GM12878 (cell line): ENCODE data around the gene GRM7. TPM values are rescaled to one million over a fixed set of nuclear protein-coding genes. Genes with fewer than 3 reads are reported as not detected.

ENCODE experiments used
- ATAC-seq: fragments of 200-7000 bp; cut with Tn5 transposase; 3 replicates; pipeline ENCODE4 v1.9.1; 2020; ENCODE audit warnings: mild to moderate bottlenecking, moderate library complexity
- BruUV-seq: library from RNA; stranded (reverse); fragments of 400-500 nt; replicated peaks from 2 replicates; lab custom pipeline; 2021; lab: Mats Ljungman, UMichigan
- CTCF ChIA-PET: fragments of 300-600 bp; sonication (Branson Sonifier 250); formaldehyde crosslinking; extraction: SDS; loops from one replicate; lab custom pipeline; 2021; ENCODE audit warnings: inconsistent platforms; lab: Yijun Ruan, JAX
- POLR2A ChIA-PET: fragments of 350-600 bp; formaldehyde crosslinking; extraction: SDS; loops from one replicate; lab custom pipeline; 2021; ENCODE audit warnings: inconsistent platforms; lab: Charles Lee
- RAD21 ChIA-PET: fragments of 300-600 bp; sonication (Branson Sonifier 250); formaldehyde crosslinking; loops from one replicate; lab custom pipeline; 2023; ENCODE audit warnings: antibody characterized with exemption; ENCODE audit not compliant: unreplicated experiment; lab: Charles Lee
- SMC1A ChIA-PET: fragments of 300-600 bp; sonication (Branson Sonifier 250); formaldehyde crosslinking; loops from one replicate; lab custom pipeline; 2023; ENCODE audit not compliant: unreplicated experiment, uncharacterized antibody; lab: Charles Lee
- DNase-seq: peaks from one replicate; pipeline ENCODE4 v3.0.0-alpha.2; 2011; ENCODE audit warnings: low read depth, low spot score
- FAIRE-seq: peaks from 3 replicates; lab custom pipeline; 2011; peaks lifted over from hg19 to GRCh38; lab: Jason Lieb, UNC
- H2AFZ ChIP-seq: 2 replicates; pipeline ENCODE4 v1.6.0; 2011; ENCODE audit warnings: low read depth, low read length, control low read depth; ENCODE audit not compliant: control insufficient read depth
- H3K27ac ChIP-seq: 2 replicates; pipeline ENCODE4 v1.5.1; 2011; ENCODE audit warnings: control low read depth; ENCODE audit not compliant: control insufficient read depth, insufficient read depth
- H3K27me3 ChIP-seq, 2 experiments: replicated peaks in 1 of 2; 2 replicates each; pipeline versions ENCODE4 v1.6.0 to v1.6.1; 2011; ENCODE audit warnings: low read length in 1 of 2; ENCODE audit not compliant: control insufficient read depth in 2 of 2, insufficient read depth in 2 of 2
- H3K36me3 ChIP-seq, 2 experiments: 2 replicates each; pipeline ENCODE4 v1.5.1; 2011; ENCODE audit warnings: low read length in 1 of 2; ENCODE audit not compliant: control insufficient read depth in 2 of 2, insufficient read depth in 2 of 2
- H3K4me1 ChIP-seq: 2 replicates; pipeline ENCODE4 v1.6.1; 2011; ENCODE audit warnings: mild to moderate bottlenecking, low read length, moderate library complexity, mixed read lengths; ENCODE audit not compliant: control insufficient read depth, insufficient read depth
- H3K4me2 ChIP-seq: 2 replicates; pipeline ENCODE4 v1.6.0; 2011; ENCODE audit warnings: control low read depth; ENCODE audit not compliant: control insufficient read depth, insufficient read depth
- H3K4me3 ChIP-seq: fragments of 200-600 bp; sonication (generic); 2 replicates; pipeline ENCODE4 v1.5.1; 2016
- H3K79me2 ChIP-seq: 2 replicates; pipeline ENCODE4 v1.6.0; 2011; ENCODE audit warnings: low read length; ENCODE audit not compliant: control insufficient read depth, insufficient read depth
- H3K9ac ChIP-seq: 2 replicates; pipeline ENCODE4 v1.8.0; 2011; ENCODE audit warnings: low read length, control low read depth, mixed read lengths; ENCODE audit not compliant: control insufficient read depth, insufficient read depth
- H3K9me3 ChIP-seq: replicated peaks from 3 replicates; pipeline ENCODE4 v1.5.1; 2011; ENCODE audit warnings: mild to moderate bottlenecking, low read length; ENCODE audit not compliant: control insufficient read depth, insufficient read depth
- H4K20me1 ChIP-seq: 2 replicates; pipeline ENCODE4 v1.6.0; 2011; ENCODE audit not compliant: control insufficient read depth, insufficient read depth
- CREB1 ChIP-seq: IDR thresholded peaks from 2 replicates; pipeline ENCODE4 v1.6.1; 2012; ENCODE audit warnings: low read depth, mild to moderate bottlenecking, inconsistent platforms
- CREM ChIP-seq: IDR thresholded peaks from 2 replicates; pipeline ENCODE4 v1.6.1; 2014; ENCODE audit warnings: antibody characterized with exemption, low read depth
- E2F4 ChIP-seq: IDR thresholded peaks from 2 replicates; pipeline ENCODE4 v1.6.1; 2012; ENCODE audit warnings: low read depth, low read length, improper control_type of control experiment
- EP300 ChIP-seq, 2 experiments: fragments of 150-350 bp in 1 of 2; IDR thresholded peaks; 2 replicates each; pipeline ENCODE4 v1.6.1; 2011 to 2012; ENCODE audit warnings: low read depth in 2 of 2, low read length in 2 of 2, borderline replicate concordance in 1 of 2, improper control_type of control experiment in 1 of 2, inconsistent platforms in 1 of 2; ENCODE audit not compliant: control insufficient read depth in 1 of 2
- ETV6 ChIP-seq, 2 experiments: fragments of 450-650 bp in 1 of 2; IDR thresholded peaks in 1 of 2; conservative IDR thresholded peaks in 1 of 2; 2 replicates each; pipeline ENCODE4 v1.6.1; 2014; ENCODE audit warnings: antibody characterized with exemption in 1 of 2, borderline replicate concordance in 1 of 2, low read depth in 1 of 2, mild to moderate bottlenecking in 1 of 2, moderate library complexity in 1 of 2
- GATAD2B ChIP-seq: fragments of 450-650 bp; conservative IDR thresholded peaks from 2 replicates; pipeline ENCODE4 v1.6.1; 2017; ENCODE audit warnings: low read depth, mild to moderate bottlenecking, moderate library complexity
- IRF4 ChIP-seq: IDR thresholded peaks from 2 replicates; pipeline ENCODE4 v1.6.1; 2011; ENCODE audit warnings: low read depth, low read length
- JUNB ChIP-seq: IDR thresholded peaks from 2 replicates; pipeline ENCODE4 v1.6.1; 2016; ENCODE audit warnings: antibody characterized with exemption, mild to moderate bottlenecking
- JUND ChIP-seq: IDR thresholded peaks from 2 replicates; pipeline ENCODE4 v1.6.1; 2012; ENCODE audit warnings: low read depth, mild to moderate bottlenecking, low read length, improper control_type of control experiment, moderate library complexity
- NR2F1 ChIP-seq: fragments of 450-650 bp; conservative IDR thresholded peaks from 2 replicates; pipeline ENCODE4 v1.6.1; 2017; ENCODE audit warnings: mild to moderate bottlenecking
- RELA ChIP-seq: fragments of 450-650 bp; IDR thresholded peaks from 2 replicates; pipeline ENCODE4 v1.8.0; 2014; ENCODE audit warnings: borderline replicate concordance; ENCODE audit not compliant: partially characterized antibody
- RELB ChIP-seq: fragments of 450-650 bp; IDR thresholded peaks from 2 replicates; pipeline ENCODE4 v1.6.1; 2017; ENCODE audit warnings: low read depth, mild to moderate bottlenecking, moderate library complexity
- SRF ChIP-seq, 2 experiments: IDR thresholded peaks; 2 replicates each; pipeline ENCODE4 v1.6.1; 2011; ENCODE audit warnings: low read depth in 2 of 2, low read length in 2 of 2, mild to moderate bottlenecking in 1 of 2, moderate library complexity in 1 of 2
- USF2 ChIP-seq: IDR thresholded peaks from 2 replicates; pipeline ENCODE4 v1.6.1; 2011; ENCODE audit warnings: low read depth, low read length, improper control_type of control experiment, borderline replicate concordance
- YBX1 ChIP-seq: fragments of 450-650 bp; IDR thresholded peaks from 2 replicates; pipeline ENCODE4 v1.6.1; 2016; ENCODE audit warnings: antibody characterized with exemption
- ZBTB33 ChIP-seq: fragments of 450-650 bp; IDR thresholded peaks from 2 replicates; pipeline ENCODE4 v1.6.1; 2017; ENCODE audit warnings: mild to moderate bottlenecking
- ZNF622 ChIP-seq: fragments of 450-650 bp; IDR thresholded peaks from 2 replicates; pipeline ENCODE4 v1.6.1; 2017; ENCODE audit warnings: mild to moderate bottlenecking, inconsistent platforms
- WGBS: methylation state at CpG from one replicate; pipeline ENCODE4 v1.1.6; 2016; ENCODE audit warnings: low lambda C conversion rate; ENCODE audit not compliant: insufficient replicate concordance, insufficient coverage; ENCODE audit errors: missing lambda C conversion rate; 5-methylcytosine and 5-hydroxymethylcytosine counted together
- in situ Hi-C: fragments of 300-500 bp; cut with MboI; formaldehyde crosslinking; loops from 9 replicates; pipeline ENCODE4 v1.14.3; 2018; ENCODE audit warnings: mixed read lengths
- intact Hi-C: fragments of 100-400 bp; cut with micrococcal nuclease; formaldehyde crosslinking; loops from one replicate; pipeline ENCODE4 v1.14.2; 2022; ENCODE audit not compliant: unreplicated experiment
- polyA plus RNA-seq, 11 experiments: library from polyadenylated mRNA; depleted of rRNA in 4 of 11; unstranded in 6 of 11; stranded (reverse) in 5 of 11; fragments of >200 nt; fragmentation: Nextera tagmentation in 4 of 11; fragmentation: Illumina TruSeq in 1 of 11; extraction: Ambion mirVana in 4 of 11; extraction: Trizol in 1 of 11; gene quantifications; 1 replicate in 1 of 11; 2 replicates in 10 of 11; pipeline versions ENCODE4 v1.2.1 to v1.2.3, GENCODE V29; 2011 to 2016; ENCODE audit warnings: inconsistent platforms in 2 of 11, missing spikeins in 2 of 11, low read depth in 1 of 11
- total RNA-seq, 4 experiments: library from RNA; depleted of rRNA in 3 of 4; stranded (reverse); fragments of >200 nt in 3 of 4; fragmentation: Illumina TruSeq in 1 of 4; extraction: Trizol in 1 of 4; gene quantifications; 2 replicates each; pipeline versions ENCODE4 v1.2.1 to v1.2.3, GENCODE V29; 2013 to 2021

The GRM7 gene
- total and polyA plus RNA-seq, 10 of the 15 experiments (the other 5 are each of a cell fraction or from before 2014, with no cell fraction given) = not detected

- ChIA-PET RAD21 (no interaction called here), CTCF (no interaction called here), SMC1A (no interaction called here), POLR2A (no interaction called here)
- no peak for ATAC-seq
- no peak overlapping the region for H3K27ac ChIP-seq
- intact Hi-C loops = no loop called here
- no peak for TF ChIP-seq YBX1
- no peak for TF ChIP-seq USF2
- no peak for TF ChIP-seq IRF4
- no peak for TF ChIP-seq RELB
- TF ChIP-seq NR2F1 = no peak
- no peak for TF ChIP-seq CREB1
- TF ChIP-seq SRF (IDR thresholded peaks at IDR 0.05; ENCODE audit: low read depth in 2 of 2, low read length in 2 of 2) = no peak
- TF ChIP-seq ZNF622 = no peak
- TF ChIP-seq GATAD2B = no peak
- no peak for TF ChIP-seq JUND
- TF ChIP-seq CREM = no peak
- no peak for TF ChIP-seq RELA
- TF ChIP-seq EP300 (IDR thresholded peaks at IDR 0.05; ENCODE audit: borderline replicate concordance in 1 of 2, control insufficient read depth in 1 of 2, low read depth in 2 of 2, low read length in 2 of 2) = no peak
- TF ChIP-seq ETV6 (conservative IDR thresholded peaks at IDR 0.05 in 1 of 2, IDR thresholded peaks at IDR 0.05 in 1 of 2; ENCODE audit: borderline replicate concordance in 1 of 2, low read depth in 1 of 2) = no peak
- TF ChIP-seq ZBTB33 = no peak
- TF ChIP-seq JUNB = no peak
- TF ChIP-seq E2F4 = no peak
- no TSS peak for BruUV-seq
- no peaks in the 10 kb centered on the region for H3K36me3 ChIP-seq
- H3K4me2 ChIP-seq = no peak overlapping the region
- in situ Hi-C loops = no loop called here
- no peaks in the 10 kb centered on the region for H3K4me1 ChIP-seq
- H4K20me1 ChIP-seq = no peaks in the 10 kb centered on the region
- H3K4me3 ChIP-seq = no peak overlapping the region
- no peak overlapping the region for H3K9ac ChIP-seq
- H3K79me2 ChIP-seq = no peaks in the 10 kb centered on the region
- 1% methylated on average over 5 of the region's 5 CpGs for WGBS
- no peak overlapping the region for H2AFZ ChIP-seq
- no peak for DNase-seq
- FAIRE-seq = no peak
- no peaks in the 10 kb centered on the region for H3K9me3 ChIP-seq
- H3K27me3 ChIP-seq = no peaks in the 10 kb centered on the region
Observed at GRCh38 chr3:7646851-7647250, 785.9 kb downstream of the GRM7 start.
